KOPT-K1 (cell line): ENCODE measurements around the gene ASIP.
"Not testable (repeated sequence)": the region's sequence is repeated elsewhere in the genome, so short reads cannot be mapped to it uniquely, and the experiment has no call there.

Source experiments
- H3K27ac ChIP-seq: fragments of 200-600 bp; sonication (generic); 2 replicates; pipeline ENCODE4 v1.5.1; 2016; ENCODE audit warnings: antibody characterized with exemption, mild to moderate bottlenecking, low read depth, low read length; ENCODE audit not compliant: poor library complexity, severe bottlenecking
- H3K36me3 ChIP-seq: fragments of 200-600 bp; sonication (generic); 2 replicates; pipeline ENCODE4 v1.5.1; 2017; ENCODE audit warnings: antibody characterized with exemption, mild to moderate bottlenecking, low read length, moderate library complexity; ENCODE audit not compliant: insufficient read depth
- H3K9me3 ChIP-seq: fragments of 200-600 bp; sonication (generic); 2 replicates; pipeline ENCODE4 v1.5.1; 2017; ENCODE audit warnings: antibody characterized with exemption, low read length, mild to moderate bottlenecking; ENCODE audit not compliant: insufficient read depth, poor library complexity, severe bottlenecking

Gene ASIP

GRCh38 chr20:34231634-34232033 is 9.6 kb upstream of the ASIP start:
- no peaks in the 10 kb centered on the region for H3K36me3 ChIP-seq
- H3K27ac ChIP-seq = no peak overlapping the region
- peaks cover 5% of the 10 kb centered on the region for H3K9me3 ChIP-seq

GRCh38 chr20:34232494-34233087 is 8.6 kb upstream of the ASIP start:
- no peaks in the 10 kb centered on the region for H3K36me3 ChIP-seq
- H3K9me3 ChIP-seq = peaks cover 13% of the 10 kb centered on the region
- H3K27ac ChIP-seq = no peak overlapping the region

- H3K9me3 ChIP-seq = peaks cover 24% of the 10 kb centered on the region
- no peaks in the 10 kb centered on the region for H3K36me3 ChIP-seq
- no peak overlapping the region for H3K27ac ChIP-seq
Measured at GRCh38 chr20:34233687-34234086, 7.5 kb upstream of the ASIP start.

- H3K9me3 ChIP-seq = peaks cover 27% of the 10 kb centered on the region
- no peaks in the 10 kb centered on the region for H3K36me3 ChIP-seq
- H3K27ac ChIP-seq = no peak overlapping the region
Measured at GRCh38 chr20:34235875-34236274, 5.3 kb upstream of the ASIP start.

GRCh38 chr20:34237942-34238341 is 3.3 kb upstream of the ASIP start:
- H3K36me3 ChIP-seq = no peaks in the 10 kb centered on the region
- H3K27ac ChIP-seq = no peak overlapping the region
- peaks cover 22% of the 10 kb centered on the region for H3K9me3 ChIP-seq

GRCh38 chr20:34240121-34240520 is 1.1 kb upstream of the ASIP start:
- Histone ChIP-seq H3K27ac (peak overlapping the region; percentile 49), H3K9me3 (peaks cover 22% of the 10 kb centered on the region), H3K36me3 (no peaks in the 10 kb centered on the region)

GRCh38 chr20:34242015-34242414 is 792 bp downstream of the ASIP start:
- not testable (repeated sequence) for H3K36me3 ChIP-seq
- peak overlapping the region; percentile 49 for H3K27ac ChIP-seq
- peaks cover 19% of the 10 kb centered on the region for H3K9me3 ChIP-seq

GRCh38 chr20:34242879-34243278 is 1.7 kb downstream of the ASIP start:
- Histone ChIP-seq H3K27ac (no peak overlapping the region), H3K36me3 (no peaks in the 10 kb centered on the region), H3K9me3 (peaks cover 11% of the 10 kb centered on the region)

GRCh38 chr20:34243377-34243776 is 2.2 kb downstream of the ASIP start:
- H3K27ac ChIP-seq = no peak overlapping the region
- no peaks in the 10 kb centered on the region for H3K36me3 ChIP-seq
- peaks cover 6% of the 10 kb centered on the region for H3K9me3 ChIP-seq

- Histone ChIP-seq H3K36me3 (no peaks in the 10 kb centered on the region), H3K27ac (no peak overlapping the region), H3K9me3 (no peaks in the 10 kb centered on the region)
Measured at GRCh38 chr20:34246126-34246626, 5.0 kb downstream of the ASIP start.

- no peaks in the 10 kb centered on the region for H3K36me3 ChIP-seq
- no peaks in the 10 kb centered on the region for H3K9me3 ChIP-seq
- no peak overlapping the region for H3K27ac ChIP-seq
Measured at GRCh38 chr20:34249291-34249690, 8.1 kb downstream of the ASIP start.

- Histone ChIP-seq H3K9me3 (no peaks in the 10 kb centered on the region), H3K27ac (no peak overlapping the region), H3K36me3 (no peaks in the 10 kb centered on the region)
Measured at GRCh38 chr20:34250005-34250404, 8.8 kb downstream of the ASIP start.

- H3K9me3 ChIP-seq = no peaks in the 10 kb centered on the region
- no peaks in the 10 kb centered on the region for H3K36me3 ChIP-seq
- H3K27ac ChIP-seq = no peak overlapping the region
Measured at GRCh38 chr20:34251619-34252018, 10.4 kb downstream of the ASIP start.

- H3K27ac ChIP-seq, H3K9me3 ChIP-seq, H3K36me3 ChIP-seq: not testable (repeated sequence)
Measured at GRCh38 chr20:34252431-34253086, 11.3 kb downstream of the ASIP start.

- H3K27ac ChIP-seq = no peak overlapping the region
- 0 out of 2 replicates have a peak, but pooled peaks cover 5% of the 10 kb centered on the region for H3K36me3 ChIP-seq
- no peaks in the 10 kb centered on the region for H3K9me3 ChIP-seq
Measured at GRCh38 chr20:34254979-34255378, 13.8 kb downstream of the ASIP start.

- Histone ChIP-seq H3K36me3 (0 out of 2 replicates have a peak, but pooled peaks cover 5% of the 10 kb centered on the region), H3K9me3 (no peaks in the 10 kb centered on the region), H3K27ac (no peak overlapping the region)
Measured at GRCh38 chr20:34256629-34257124, 15.5 kb downstream of the ASIP start.
